Measurements from ENCODE around the gene PLA2G7.

The PLA2G7 gene

DNA sequence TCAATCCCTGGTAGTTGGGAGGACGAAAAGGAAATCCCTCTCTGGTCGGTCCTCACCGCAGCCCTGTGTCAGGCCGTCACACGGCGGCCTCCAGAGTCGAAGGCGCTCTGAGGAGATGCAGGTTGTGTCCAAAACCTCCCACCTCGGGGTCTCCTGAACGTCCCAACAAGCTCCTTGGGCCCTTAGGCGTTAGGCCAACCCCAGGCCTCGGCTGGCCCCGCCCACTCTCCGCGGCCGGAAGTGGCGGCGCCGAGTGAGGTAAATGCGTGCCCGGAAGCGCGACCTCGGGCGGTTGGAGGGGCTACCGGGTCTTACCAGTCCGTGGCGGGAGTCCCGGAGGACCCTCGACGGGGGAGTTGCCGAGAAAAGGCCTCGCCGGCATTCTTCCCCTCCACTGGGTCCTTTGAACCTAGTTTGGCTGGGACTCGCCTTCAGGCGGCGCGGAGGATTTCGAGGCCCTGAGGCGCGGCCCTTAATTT lies 47.5 kb downstream of the PLA2G7 start, which contains the start of gene TDRD6:
TDRD6 (plus strand) TSS at position 267 of the 479 bp plus-strand sequence. CDS start 244 bp downstream, outside the sequence.
- no peak for DNase-seq

GRCh38 chr6:46684771-46685170 lies 50.4 kb downstream of the PLA2G7 start:
- no peak for DNase-seq

- DNase-seq: no peak
Observed at GRCh38 chr6:46677314-46677654, 57.9 kb downstream of the PLA2G7 start.

- DNase-seq: no peak
Observed at GRCh38 chr6:46676604-46677313, 58.4 kb downstream of the PLA2G7 start.

DNA sequence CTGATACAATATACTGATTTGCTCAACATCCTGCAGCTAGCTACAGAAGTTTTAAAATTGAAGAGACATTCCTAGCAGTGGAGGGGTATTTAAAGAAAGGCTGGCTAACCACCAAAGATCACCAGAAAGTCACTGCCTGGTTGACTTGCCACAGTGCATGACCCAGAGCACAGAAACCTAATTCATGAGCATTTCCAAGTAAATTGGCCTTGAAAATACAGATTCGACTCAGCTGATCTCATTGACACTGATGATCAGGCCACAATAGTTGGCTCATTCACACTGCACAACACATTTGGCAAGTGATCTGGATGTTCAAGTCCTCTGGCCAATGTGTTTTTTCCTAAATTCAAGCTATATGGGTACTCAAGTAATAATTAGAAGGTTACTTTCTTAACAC lies 60.8 kb downstream of the PLA2G7 start:
- DNase-seq: no peak

DNA sequence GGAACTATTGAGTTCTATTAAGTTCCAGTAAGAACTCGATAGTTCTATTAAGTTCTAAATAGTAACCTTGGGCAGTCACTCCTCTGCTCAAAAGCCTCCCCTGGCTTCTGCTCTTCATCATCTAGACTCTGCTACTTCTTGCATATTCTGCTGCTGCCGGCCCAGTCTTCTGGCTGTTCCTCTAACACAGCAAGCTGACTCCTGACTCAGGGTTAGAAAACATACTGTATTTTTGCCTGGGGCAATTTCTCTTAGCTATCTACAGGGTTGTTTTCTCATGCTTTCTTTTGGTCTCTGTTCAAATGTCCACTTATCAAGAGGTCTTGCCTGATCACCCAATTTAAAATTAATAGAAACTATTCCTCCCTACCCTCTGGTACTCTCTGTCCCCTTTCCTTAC lies 67.8 kb downstream of the PLA2G7 start:
- DNase-seq: no peak

DNA sequence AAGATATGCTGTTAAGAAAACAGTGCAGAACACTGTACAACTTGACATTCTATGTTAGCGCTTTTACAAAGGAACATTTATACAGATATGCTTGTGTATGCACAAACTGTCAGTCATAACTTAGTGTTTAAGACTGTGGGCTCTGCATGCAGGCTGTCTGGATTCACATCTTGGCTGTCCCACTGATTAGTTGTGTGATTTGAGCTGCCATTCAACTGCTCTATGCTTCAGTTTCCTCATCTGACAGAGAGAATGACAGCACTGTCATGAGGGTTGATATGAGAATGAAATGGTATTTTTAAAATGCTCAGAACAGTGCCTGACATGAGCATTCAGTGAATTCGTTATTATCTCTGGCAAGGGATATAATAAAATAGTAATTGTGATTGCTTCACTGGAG lies 73.7 kb downstream of the PLA2G7 start:
- DNase-seq: no peak

DNA sequence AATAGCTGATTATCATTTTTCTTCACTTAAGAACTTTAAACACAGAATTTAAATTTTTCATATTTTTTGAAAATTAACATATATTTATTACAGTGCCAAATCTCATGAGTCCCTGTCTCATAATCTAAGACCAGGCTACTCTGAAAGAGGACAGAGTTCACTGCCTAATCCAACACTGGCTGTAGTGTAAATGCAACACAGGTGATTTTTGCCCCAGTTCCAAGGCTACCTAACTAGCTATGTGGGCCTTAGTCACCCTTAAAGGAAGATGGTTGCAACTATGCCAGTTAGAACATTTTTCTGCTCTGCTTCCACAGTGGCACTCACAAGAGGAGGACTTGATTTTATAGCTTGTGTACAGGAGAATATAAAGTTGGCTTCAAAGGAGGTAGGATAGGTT lies 77.5 kb downstream of the PLA2G7 start:
- no peak for DNase-seq

- DNase-seq: no peak
Observed at GRCh38 chr6:46655803-46656202, 79.4 kb downstream of the PLA2G7 start.

Data from activated CD4-positive, alpha-beta T cell treated with anti-CD3 and anti-CD28 coated beads, Interleukin-2, amount 50 U/mL, for 16 hours (primary cell).